Measurements from ENCODE around the gene TMEM81. TPM values are rescaled to one million over a fixed set of nuclear protein-coding genes. Genes with fewer than 3 reads are reported as not detected.

Gene TMEM81
- total RNA-seq, 2 donors from 2014 or later = 1.3 to 2.0 TPM

GRCh38 chr1:205060746-205061145 is 23.5 kb downstream of the TMEM81 start:
- DNase-seq = no peak
- no peaks in the 10 kb centered on the region for H3K9me3 ChIP-seq
- ATAC-seq = no peak
- 80 to 89% methylated on average over 8 to 10 of the region's 10 CpGs for WGBS, 2 donors
- no peaks in the 10 kb centered on the region for H3K36me3 ChIP-seq (replicated peaks in 1 of 2; ENCODE audit: insufficient read depth in 1 of 2, low read depth in 2 of 2)
- no peak for TF ChIP-seq CTCF (IDR thresholded peaks at IDR 0.05)
- no peak for TF ChIP-seq POLR2A (IDR thresholded peaks at IDR 0.05)
- no peak overlapping the region for H3K4me3 ChIP-seq
- intact Hi-C loops (cut with DNase I) = no loop called here
- peaks cover 6% of the 10 kb centered on the region for H3K4me1 ChIP-seq
- no peak overlapping the region for H3K27ac ChIP-seq
- H3K27me3 ChIP-seq = no peaks in the 10 kb centered on the region

GRCh38 chr1:205059660-205060059 is 24.6 kb downstream of the TMEM81 start:
- H3K27ac ChIP-seq = no peak overlapping the region
- TF ChIP-seq CTCF (IDR thresholded peaks at IDR 0.05) = no peak
- no peak for TF ChIP-seq POLR2A (IDR thresholded peaks at IDR 0.05)
- no peaks in the 10 kb centered on the region for H3K36me3 ChIP-seq (replicated peaks in 1 of 2; ENCODE audit: insufficient read depth in 1 of 2, low read depth in 2 of 2)
- H3K9me3 ChIP-seq = no peaks in the 10 kb centered on the region
- WGBS, 2 donors = 87 to 100% methylated on average over 1 to 6 of the region's 6 CpGs
- DNase-seq = no peak
- H3K4me1 ChIP-seq = peaks cover 6% of the 10 kb centered on the region
- H3K4me3 ChIP-seq = no peak overlapping the region
- intact Hi-C loops (cut with DNase I) = loop anchor here (5.0 kb wide), 1 partner anchor 67 kb away; no protein-coding TSS in a partner anchor
- H3K27me3 ChIP-seq = no peaks in the 10 kb centered on the region
- no peak for ATAC-seq

DNA sequence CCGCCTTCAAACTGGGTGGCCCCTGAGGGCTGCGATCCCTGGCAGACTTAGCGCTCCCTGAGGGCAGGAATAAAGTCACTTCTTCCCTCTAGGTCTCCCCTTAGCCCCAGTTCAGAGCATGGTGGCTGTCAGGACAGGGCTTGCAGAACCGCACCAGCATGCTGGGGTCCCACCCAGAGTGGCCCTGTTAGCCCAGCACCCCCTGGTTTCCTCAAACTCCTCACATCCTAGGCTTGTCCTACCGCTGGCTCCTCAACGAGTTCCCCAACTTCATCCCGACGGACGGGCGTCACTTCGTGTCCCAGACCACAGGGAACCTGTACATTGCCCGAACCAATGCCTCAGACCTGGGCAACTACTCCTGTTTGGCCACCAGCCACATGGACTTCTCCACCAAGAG is 25.4 kb downstream of the TMEM81 start:
- peaks cover 6% of the 10 kb centered on the region for H3K4me1 ChIP-seq

GRCh38 chr1:205057808-205058575 is 26.3 kb downstream of the TMEM81 start:
- DNase-seq = no peak
- no peaks in the 10 kb centered on the region for H3K27me3 ChIP-seq
- TF ChIP-seq POLR2A (IDR thresholded peaks at IDR 0.05) (no peak), CTCF (IDR thresholded peaks at IDR 0.05) (no peak)
- H3K27ac ChIP-seq = no peak overlapping the region
- WGBS, 2 donors = 84 to 95% methylated on average over 10 to 14 of the region's 19 CpGs
- intact Hi-C loops (cut with DNase I) = loop anchor here (5.0 kb wide), 1 partner anchor 66 kb away; no protein-coding TSS in a partner anchor
- no peaks in the 10 kb centered on the region for H3K36me3 ChIP-seq (replicated peaks in 1 of 2; ENCODE audit: insufficient read depth in 1 of 2, low read depth in 2 of 2)
- H3K9me3 ChIP-seq = no peaks in the 10 kb centered on the region
- H3K4me1 ChIP-seq = peaks cover 6% of the 10 kb centered on the region
- no peak for ATAC-seq
- no peak overlapping the region for H3K4me3 ChIP-seq

More for the DNA sequence above, 25.4 kb downstream of the TMEM81 start:
- no peaks in the 10 kb centered on the region for H3K27me3 ChIP-seq
- TF ChIP-seq CTCF (IDR thresholded peaks at IDR 0.05) = no peak
- no peak overlapping the region for H3K27ac ChIP-seq
- no peaks in the 10 kb centered on the region for H3K36me3 ChIP-seq (replicated peaks in 1 of 2; ENCODE audit: insufficient read depth in 1 of 2, low read depth in 2 of 2)
- DNase-seq (no peak), ATAC-seq (no peak)
- WGBS, 2 donors = 88 to 91% methylated on average over 12 of the region's 12 CpGs
- H3K9me3 ChIP-seq = no peaks in the 10 kb centered on the region
- no peak overlapping the region for H3K4me3 ChIP-seq
- intact Hi-C loops (cut with DNase I) = loop anchor here (5.0 kb wide), 1 partner anchor 67 kb away; no protein-coding TSS in a partner anchor
